ENCODE data around the gene KDM7A.

GRCh38 chr7:140215281-140215680 lies 38.5 kb upstream of the KDM7A start:
- TF ChIP-seq, protein P1, sequence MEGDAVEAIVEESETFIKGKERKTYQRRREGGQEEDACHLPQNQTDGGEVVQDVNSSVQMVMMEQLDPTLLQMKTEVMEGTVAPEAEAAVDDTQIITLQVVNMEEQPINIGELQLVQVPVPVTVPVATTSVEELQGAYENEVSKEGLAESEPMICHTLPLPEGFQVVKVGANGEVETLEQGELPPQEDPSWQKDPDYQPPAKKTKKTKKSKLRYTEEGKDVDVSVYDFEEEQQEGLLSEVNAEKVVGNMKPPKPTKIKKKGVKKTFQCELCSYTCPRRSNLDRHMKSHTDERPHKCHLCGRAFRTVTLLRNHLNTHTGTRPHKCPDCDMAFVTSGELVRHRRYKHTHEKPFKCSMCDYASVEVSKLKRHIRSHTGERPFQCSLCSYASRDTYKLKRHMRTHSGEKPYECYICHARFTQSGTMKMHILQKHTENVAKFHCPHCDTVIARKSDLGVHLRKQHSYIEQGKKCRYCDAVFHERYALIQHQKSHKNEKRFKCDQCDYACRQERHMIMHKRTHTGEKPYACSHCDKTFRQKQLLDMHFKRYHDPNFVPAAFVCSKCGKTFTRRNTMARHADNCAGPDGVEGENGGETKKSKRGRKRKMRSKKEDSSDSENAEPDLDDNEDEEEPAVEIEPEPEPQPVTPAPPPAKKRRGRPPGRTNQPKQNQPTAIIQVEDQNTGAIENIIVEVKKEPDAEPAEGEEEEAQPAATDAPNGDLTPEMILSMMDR (IDR thresholded peaks at IDR 0.05; ENCODE audit: poor library complexity): no peak
- no peak for TF ChIP-seq EZH2phosphoT487 (IDR thresholded peaks at IDR 0.05; ENCODE audit: low read depth, severe bottlenecking, unreplicated experiment)

Data from hepatocyte (in vitro differentiated cells).